Fibroblast of villous mesenchyme (primary cell): ENCODE results near the gene LIPA. TPM values are rescaled to one million over a fixed set of nuclear protein-coding genes. Genes with fewer than 3 reads are reported as not detected.

Source experiments
- DNase-seq: peaks from one replicate; pipeline ENCODE4 v3.0.0-alpha.2; 2010; ENCODE audit warnings: low read depth
- H3K4me3 ChIP-seq: 2 replicates; pipeline ENCODE4 v1.5.1; 2011; ENCODE audit warnings: low read depth, mild to moderate bottlenecking, low read length
- total RNA-seq: library from RNA; depleted of rRNA; stranded (reverse); fragments of >200 nt; gene quantifications from 2 replicates; pipeline ENCODE4 v1.2.3, GENCODE V29; 2012
- TF ChIP-seq, protein P1 (sequence below): IDR thresholded peaks from 2 replicates; pipeline ENCODE4 v1.5.1; 2012; ENCODE audit warnings: low read depth, mild to moderate bottlenecking, low read length; ENCODE audit not compliant: insufficient read depth

Gene LIPA
- total RNA-seq, 1 donor, result 232 TPM

- TF ChIP-seq, protein P1, sequence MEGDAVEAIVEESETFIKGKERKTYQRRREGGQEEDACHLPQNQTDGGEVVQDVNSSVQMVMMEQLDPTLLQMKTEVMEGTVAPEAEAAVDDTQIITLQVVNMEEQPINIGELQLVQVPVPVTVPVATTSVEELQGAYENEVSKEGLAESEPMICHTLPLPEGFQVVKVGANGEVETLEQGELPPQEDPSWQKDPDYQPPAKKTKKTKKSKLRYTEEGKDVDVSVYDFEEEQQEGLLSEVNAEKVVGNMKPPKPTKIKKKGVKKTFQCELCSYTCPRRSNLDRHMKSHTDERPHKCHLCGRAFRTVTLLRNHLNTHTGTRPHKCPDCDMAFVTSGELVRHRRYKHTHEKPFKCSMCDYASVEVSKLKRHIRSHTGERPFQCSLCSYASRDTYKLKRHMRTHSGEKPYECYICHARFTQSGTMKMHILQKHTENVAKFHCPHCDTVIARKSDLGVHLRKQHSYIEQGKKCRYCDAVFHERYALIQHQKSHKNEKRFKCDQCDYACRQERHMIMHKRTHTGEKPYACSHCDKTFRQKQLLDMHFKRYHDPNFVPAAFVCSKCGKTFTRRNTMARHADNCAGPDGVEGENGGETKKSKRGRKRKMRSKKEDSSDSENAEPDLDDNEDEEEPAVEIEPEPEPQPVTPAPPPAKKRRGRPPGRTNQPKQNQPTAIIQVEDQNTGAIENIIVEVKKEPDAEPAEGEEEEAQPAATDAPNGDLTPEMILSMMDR, result no peak
- no peak overlapping the region for H3K4me3 ChIP-seq
- DNase-seq, result no peak
These were observed 18.5 kb upstream of the LIPA start for GRCh38 chr10:89270153-89270483.

DNA sequence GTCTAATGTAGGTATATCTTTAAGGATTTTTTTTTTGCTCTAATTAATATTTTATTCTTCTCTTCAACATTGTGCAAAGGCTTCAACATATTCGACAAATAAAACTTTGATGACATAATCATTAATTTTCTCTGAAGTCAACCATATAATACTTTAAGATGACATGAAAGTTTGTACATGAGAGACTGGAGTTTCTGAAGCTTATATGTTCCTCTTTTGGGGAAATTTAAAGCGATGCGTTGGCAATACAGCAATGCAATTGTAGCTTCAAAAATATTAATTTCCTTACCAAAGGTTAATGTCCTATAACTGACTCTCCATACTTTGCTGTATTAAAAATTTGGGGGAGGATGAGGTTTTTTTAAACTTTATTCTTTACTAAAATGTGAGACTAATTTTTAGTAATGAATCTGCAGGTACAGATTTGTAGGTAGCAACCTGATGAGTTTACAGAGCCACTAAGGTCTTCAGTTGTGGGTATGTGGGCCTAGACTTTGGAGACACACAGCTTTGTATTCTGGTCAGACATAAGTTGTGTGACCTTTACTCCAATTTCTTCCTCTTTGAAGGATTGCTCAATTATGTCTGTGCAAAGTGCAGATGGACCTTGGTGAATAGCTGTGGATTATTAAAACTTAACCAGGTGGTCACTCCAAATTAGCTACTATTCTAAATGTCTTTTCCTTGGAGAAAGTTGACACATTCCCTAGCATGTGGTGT lies 18.0 kb upstream of the LIPA start:
- no peak overlapping the region for H3K4me3 ChIP-seq
- TF ChIP-seq, protein P1, result no peak
- peak; percentile 53 for DNase-seq

GRCh38 chr10:89266721-89267453 lies 15.3 kb upstream of the LIPA start:
- no peak overlapping the region for H3K4me3 ChIP-seq
- TF ChIP-seq, protein P1, result no peak
- DNase-seq, result no peak

DNA sequence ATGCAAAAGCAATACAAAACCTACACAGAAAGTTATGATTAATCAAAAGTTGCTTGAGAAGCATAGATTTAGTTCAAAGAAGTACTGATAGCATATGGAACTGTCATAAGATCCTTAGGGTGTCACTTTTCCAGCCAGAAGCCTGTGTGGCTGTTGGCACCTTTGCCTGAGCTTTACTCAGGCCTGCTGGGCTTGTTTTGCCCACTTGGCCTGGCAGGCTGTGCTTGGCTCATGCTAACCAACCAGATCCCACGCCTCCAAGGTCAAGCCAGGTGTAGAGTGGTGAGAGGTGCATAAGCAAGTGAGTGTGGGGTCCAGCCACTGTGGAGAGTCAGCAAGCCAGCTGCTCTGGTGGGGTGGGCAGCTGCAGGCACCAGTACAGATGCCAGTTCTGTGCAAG lies 12.0 kb upstream of the LIPA start:
- H3K4me3 ChIP-seq, result no peak overlapping the region
- DNase-seq, result no peak
- TF ChIP-seq, protein P1, result no peak

GRCh38 chr10:89263091-89263490 lies 11.5 kb upstream of the LIPA start:
- DNase-seq, result no peak
- TF ChIP-seq, protein P1, result no peak
- H3K4me3 ChIP-seq, result no peak overlapping the region

- no peak overlapping the region for H3K4me3 ChIP-seq
- peak; percentile 60 for DNase-seq
- TF ChIP-seq, protein P1, result no peak
These were observed 10.8 kb upstream of the LIPA start for GRCh38 chr10:89262086-89263051.
